ENCODE results near the gene IFFO2.

Gene IFFO2

GRCh38 chr1:18890706-18891425 lies 65.6 kb downstream of the IFFO2 start:
- DNase-seq, result no peak

DNA sequence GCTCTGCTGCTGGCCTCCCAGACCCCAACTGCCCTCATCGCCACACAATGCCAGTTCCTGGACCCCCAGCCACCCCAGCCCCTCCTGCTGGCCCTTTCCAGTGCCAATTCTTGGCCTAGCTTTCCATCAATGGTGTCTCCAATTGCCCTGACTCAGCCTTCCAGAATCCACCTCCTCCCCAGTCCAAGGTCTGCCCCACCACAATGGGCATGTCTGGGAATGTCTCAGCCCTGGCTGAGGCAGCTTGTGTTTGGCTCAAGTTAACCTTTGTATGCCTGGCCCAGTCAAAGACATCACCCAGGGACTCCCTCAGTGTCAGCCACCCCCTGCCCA lies 70.5 kb downstream of the IFFO2 start:
- no peak for DNase-seq

DNA sequence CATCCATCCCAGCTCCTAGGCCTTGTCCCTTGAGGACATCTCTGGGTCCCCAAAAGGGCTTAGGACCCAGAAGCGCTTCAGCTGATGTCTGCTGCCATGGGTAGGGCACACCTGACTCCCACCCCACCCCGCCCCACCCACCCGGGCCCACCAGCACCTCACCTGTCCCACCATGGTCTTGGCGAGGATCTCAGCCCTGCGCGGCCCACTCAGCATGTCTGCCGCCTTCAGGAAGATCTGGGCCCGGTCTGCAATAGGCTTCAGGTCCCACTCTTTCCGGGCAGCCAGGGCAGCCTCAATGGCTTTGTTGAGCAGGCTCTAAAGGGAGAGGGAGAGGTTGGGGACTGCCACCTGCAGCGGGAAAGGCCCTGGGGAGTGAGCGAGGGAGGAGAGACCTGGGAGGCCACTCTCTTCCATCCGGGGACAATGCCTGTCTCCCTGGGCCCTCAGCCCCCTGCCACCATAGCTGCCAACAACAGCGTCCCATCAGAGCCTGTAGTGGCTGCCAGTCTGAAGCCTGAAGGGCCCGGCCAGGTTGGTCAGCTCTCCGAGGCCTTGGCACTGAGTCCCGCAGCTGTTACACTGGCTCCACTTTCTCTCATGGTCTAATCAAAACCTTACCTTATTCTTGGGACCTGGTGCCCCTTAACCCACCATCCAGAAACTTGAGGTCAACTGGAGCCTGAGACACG lies 71.0 kb downstream of the IFFO2 start:
- no peak for DNase-seq

- DNase-seq, result no peak
Measured at GRCh38 chr1:18884727-18885126, 71.7 kb downstream of the IFFO2 start.

DNA sequence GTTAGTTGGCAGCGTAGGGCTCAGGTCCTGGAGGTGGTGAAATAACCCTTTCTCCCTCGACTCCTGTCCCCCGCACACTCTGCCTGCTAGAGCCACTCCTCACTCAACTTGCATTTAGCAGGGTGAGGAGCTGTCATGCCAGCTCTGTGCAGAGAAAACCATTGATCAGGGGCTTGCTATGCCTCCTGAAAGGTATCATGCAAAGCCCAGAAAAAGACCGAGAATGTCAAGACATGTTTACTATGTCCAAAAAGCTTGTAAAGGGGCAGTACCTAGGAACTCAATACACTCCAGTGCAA lies 72.1 kb downstream of the IFFO2 start:
- DNase-seq, result no peak

GRCh38 chr1:18883636-18884418 lies 72.6 kb downstream of the IFFO2 start:
- no peak for DNase-seq

GRCh38 chr1:18883079-18883478 lies 73.4 kb downstream of the IFFO2 start:
- DNase-seq, result no peak

DNA sequence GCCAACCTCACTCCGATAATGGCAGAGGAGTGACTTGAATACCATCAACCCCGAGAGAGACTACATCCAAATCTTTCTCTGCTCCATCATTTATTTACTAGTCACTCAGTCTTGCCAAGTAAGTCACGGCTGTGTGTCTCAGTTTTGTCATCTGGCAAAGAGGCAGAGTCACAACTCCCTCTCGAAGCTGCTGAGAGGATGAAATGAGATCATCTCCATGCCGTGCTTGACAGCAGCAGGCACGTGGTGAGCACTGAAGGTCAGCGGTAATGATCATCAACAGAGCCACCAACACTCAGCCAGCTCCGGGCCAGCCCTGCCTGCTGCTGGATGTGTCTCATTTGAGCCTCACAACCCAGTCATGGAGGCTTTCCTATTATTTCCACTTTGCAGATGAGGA lies 74.0 kb downstream of the IFFO2 start:
- DNase-seq, result no peak

DNA sequence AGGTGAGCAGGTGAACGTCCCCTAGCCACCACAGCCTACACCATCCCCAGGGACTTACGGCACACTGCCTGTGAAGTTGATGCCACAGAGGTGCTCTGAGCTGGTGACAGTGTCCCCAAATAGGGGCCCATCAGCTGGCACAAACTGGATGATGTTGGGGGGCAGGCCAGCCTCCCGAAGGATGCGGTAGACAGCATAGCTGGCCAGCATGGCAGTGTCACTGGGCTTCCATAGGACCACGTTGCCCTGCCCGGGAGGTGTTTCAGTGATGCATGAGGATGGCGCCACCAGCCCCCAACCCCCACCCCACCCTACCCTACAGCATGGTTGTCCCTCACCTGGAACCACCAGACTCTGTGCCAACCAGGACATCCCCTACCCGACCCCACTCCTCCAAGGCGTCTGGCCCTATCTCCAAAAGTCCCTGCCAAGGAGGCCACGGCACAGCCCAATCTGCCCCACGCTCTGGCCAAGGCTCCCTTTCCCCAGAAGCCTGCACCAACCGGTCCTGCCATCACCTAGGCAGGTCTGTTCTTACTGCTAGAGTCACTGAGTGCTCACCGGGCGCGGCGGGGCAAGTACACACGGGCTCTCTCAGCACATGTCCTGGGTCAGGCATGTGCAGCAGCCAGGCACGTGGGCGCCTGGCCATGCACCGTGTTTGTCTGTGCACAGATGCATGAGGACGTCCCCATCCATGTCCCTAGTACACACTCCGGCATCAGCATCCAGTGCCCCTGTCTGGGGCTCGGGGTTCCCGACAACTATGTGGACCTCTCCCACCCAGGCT lies 74.6 kb downstream of the IFFO2 start:
- DNase-seq, result no peak

- DNase-seq, result no peak
Measured at GRCh38 chr1:18881164-18881563, 75.3 kb downstream of the IFFO2 start.

DNA sequence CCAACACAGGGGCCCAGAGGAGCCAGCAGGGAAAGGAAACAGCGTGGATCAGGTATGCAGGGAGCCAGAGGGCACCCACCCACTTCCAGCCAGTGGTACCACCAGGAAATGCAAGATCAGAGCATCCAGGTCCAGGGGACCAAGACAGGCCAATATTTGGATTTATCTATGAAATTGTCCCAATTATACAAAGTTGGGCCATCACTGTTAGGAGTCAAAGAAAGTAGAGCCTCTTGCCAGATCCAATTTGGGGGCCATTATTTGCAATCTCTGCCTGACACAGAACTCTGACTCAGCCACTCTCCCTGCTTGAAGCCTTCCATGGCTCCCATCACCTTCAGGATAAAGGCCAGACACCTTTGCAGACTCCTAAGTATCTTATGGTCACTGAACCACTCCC lies 75.9 kb downstream of the IFFO2 start:
- no peak for DNase-seq

GRCh38 chr1:18879791-18880309 lies 76.6 kb downstream of the IFFO2 start:
- DNase-seq, result no peak

DNA sequence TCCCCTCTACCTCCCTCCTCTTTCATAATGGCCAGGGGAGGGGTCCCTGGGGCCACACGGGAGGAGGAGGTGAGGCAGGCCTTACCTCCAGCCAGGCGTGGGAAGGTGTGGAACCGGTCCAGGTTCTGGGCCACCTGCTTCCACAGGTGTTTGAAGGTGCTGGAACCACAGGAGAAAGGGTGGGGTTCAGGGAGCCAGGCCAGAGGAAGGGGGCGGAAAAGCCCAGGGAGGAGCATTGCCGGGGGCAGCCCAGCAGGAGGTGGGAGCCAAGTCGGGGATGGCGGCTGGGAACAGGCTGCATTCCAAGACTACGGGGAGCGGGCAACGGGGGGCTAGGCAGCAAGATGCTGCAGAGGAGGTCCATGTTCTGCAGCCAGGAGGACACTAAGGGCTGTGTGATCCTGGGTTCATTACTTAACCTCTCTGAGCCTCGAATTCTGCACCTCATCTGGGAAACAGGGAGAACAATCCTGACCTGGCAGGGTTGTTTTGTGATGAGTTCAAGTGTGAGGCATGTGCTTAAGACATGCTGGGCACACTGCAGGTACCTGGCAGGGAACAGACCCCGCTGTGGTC lies 77.2 kb downstream of the IFFO2 start:
- DNase-seq, result no peak

DNA sequence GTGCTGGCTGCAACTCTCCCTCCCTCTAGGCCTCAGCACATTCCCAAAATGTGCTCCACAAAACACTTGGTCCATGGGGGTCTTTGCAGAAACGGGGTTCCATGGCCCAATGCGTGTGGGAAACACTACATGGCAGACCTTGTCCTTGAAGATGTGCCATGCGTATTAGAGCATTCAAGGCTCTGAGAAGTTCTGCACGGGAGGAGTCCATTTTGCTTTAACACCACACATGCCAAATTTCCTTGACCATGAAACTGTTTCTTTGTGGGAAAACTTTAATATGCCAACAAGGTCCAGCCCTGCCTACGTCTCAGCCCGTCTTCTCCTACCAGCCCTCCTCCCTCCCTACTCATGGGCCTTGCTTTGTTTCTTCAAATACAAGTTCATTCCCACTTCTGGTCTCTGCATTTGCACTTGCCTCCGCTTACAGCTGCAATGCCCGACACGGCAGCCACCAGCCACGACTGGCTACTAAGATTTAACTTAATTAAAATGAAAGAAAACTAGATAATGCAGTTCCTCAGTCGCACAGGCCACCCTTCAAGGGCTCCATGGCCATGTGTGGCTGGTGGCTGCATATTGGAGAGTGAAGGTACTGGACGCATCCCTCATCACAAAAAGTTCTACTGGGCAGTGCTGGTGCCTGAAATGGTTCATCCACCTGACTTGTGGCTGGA lies 77.8 kb downstream of the IFFO2 start:
- DNase-seq, result no peak

DNA sequence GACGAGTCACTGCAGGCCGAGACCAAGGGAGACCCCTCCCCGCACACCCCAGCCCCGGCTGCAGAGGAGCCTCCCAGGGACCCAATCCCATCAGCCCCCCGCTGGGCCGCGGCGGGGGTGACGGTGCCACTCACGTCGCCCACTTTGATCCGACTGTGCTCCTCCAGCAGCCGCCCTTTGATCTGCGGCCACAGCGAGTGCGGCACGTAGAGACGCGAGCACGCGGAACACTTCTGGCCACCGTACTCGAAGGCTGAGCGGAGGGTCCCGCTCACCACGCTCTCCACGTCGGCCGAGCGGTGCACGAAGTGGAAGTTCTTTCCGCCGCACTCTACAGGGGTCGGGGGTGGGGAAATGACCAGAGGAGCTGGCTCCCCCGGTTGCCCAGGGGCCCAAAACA lies 79.2 kb downstream of the IFFO2 start:
- DNase-seq, result no peak

DNA sequence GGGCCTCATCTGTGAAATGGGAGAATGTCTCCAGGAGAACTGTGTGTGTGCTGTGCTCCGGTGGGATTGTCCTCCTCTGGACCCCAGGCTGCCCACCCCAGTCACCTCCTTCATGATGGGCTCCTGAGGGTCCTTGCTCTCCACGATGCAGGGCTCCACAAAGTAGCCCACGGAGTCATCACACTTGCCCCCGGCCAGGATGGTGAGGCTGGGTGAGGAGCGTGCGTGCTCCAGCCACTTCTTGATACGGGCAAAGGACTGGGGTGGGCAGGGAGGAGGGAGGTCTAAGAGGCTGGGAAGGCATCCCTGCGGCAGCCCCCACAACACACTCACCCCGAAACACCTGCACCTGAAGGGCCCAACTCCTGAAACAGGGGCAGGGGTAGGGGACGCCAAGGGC lies 80.3 kb downstream of the IFFO2 start:
- no peak for DNase-seq

DNA sequence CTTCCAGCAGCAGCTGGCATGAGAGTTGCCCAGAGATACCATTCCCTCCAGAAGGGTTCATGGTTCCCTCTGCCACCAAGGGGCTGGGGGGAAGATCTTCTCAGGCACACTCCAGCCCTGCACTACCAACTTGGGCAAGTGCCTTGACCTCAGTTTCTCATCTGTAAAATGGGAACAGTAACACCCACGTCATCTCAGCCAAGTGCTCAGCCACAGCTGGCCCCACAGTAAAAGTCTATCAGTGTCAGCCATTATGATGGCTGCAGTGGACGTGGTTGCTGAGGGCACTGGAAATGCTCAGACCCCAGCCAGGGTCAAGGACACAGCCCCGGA lies 80.7 kb downstream of the IFFO2 start:
- DNase-seq, result no peak

DNA sequence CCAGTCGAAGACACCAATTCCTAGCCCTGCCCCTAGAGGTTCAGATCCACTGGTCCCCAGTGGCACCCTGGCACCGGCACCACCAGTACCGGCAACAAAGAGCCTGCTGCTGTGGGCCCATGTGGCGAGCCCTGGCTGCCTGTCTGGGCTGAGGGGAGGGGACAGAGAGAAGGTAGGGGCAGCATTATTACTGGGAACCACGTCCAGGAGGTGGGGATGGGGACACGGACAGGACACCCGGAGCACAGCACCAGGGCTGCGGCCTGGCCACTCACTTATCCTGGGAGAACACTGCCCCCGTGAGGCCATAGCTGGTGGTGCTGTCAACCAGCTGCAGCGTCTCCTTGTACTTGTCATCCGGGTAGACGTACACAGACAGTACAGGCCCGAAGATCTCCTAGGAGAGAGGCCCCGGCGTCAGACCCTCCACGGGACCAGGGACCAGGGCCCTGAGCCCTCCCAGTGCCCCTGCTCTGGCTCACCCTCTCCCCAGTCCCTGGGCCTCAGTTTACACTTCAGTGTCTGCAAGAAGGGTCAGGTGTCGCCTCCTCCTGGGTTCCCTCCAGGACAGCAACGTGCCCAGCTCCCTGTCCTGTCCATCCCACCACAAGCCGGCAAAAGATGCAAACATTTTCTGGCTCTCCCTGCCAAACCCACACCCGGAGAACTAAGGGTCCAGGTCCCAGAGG lies 81.2 kb downstream of the IFFO2 start:
- DNase-seq, result no peak

GRCh38 chr1:18874600-18874999 lies 81.9 kb downstream of the IFFO2 start:
- DNase-seq, result no peak

GRCh38 chr1:18874036-18874435 lies 82.4 kb downstream of the IFFO2 start:
- no peak for DNase-seq

GRCh38 chr1:18872071-18872611 lies 84.3 kb downstream of the IFFO2 start:
- DNase-seq, result no peak
